HEK293 (cell line): ENCODE results near the gene JADE3.
A peak's percentile ranks its signal among the peaks of the same experiment; 100 is the strongest.

Experiments
- CTCF ChIA-PET: fragments of 350-600 bp; formaldehyde crosslinking; extraction: SDS; loops from one replicate; lab custom pipeline; 2021; ENCODE audit warnings: antibody characterized with exemption; lab: Yijun Ruan, JAX
- POLR2A ChIA-PET: fragments of 300-600 bp; formaldehyde crosslinking; extraction: SDS; loops from one replicate; lab custom pipeline; 2020; ENCODE audit warnings: antibody characterized with exemption, inconsistent platforms; lab: Yijun Ruan, JAX
- H3K27ac ChIP-seq: fragments of 200-500 bp; sonication (Bioruptor generic); 2 replicates; pipeline ENCODE4 v1.5.1; 2014; ENCODE audit warnings: low read depth, low read length, control low read depth, inconsistent platforms; ENCODE audit errors: extremely low read depth
- H3K36me3 ChIP-seq, 2 experiments: fragments of 200-500 bp in 1 of 2; sonication (Bioruptor generic) in 1 of 2; 1 replicate in 1 of 2; 2 replicates in 1 of 2; pipeline ENCODE4 v1.5.1; 2014 to 2017; ENCODE audit warnings: inconsistent platforms in 2 of 2, low read length in 2 of 2; ENCODE audit not compliant: control insufficient read depth in 2 of 2, insufficient read depth in 1 of 2
- H3K4me1 ChIP-seq: fragments of 200-500 bp; sonication (Bioruptor generic); 2 replicates; pipeline ENCODE4 v1.5.1; 2014; ENCODE audit warnings: mild to moderate bottlenecking, low read length, inconsistent platforms; ENCODE audit not compliant: control insufficient read depth, insufficient read depth
- H3K4me3 ChIP-seq: 2 replicates; pipeline ENCODE4 v1.5.1; 2011; ENCODE audit warnings: low read depth, mild to moderate bottlenecking, control low read depth, low read length, moderate library complexity
- H3K9me3 ChIP-seq: fragments of 200-500 bp; sonication (Bioruptor generic); 2 replicates; pipeline ENCODE4 v1.5.1; 2014; ENCODE audit warnings: low read depth, low read length, inconsistent platforms; ENCODE audit not compliant: control insufficient read depth, insufficient read depth
- KLF1 ChIP-seq: fragments of 450-650 bp; formaldehyde crosslinking; IDR thresholded peaks from 2 replicates; pipeline ENCODE4 v1.5.1; 2016; ENCODE audit warnings: missing biosample characterization, missing genetic modification characterization
- KLF7 ChIP-seq: fragments of 450-650 bp; formaldehyde crosslinking; IDR thresholded peaks from 2 replicates; pipeline ENCODE4 v1.5.1; 2016; ENCODE audit warnings: missing biosample characterization, missing genetic modification characterization, borderline replicate concordance
- MYNN ChIP-seq: fragments of 450-650 bp; formaldehyde crosslinking; IDR thresholded peaks from 2 replicates; pipeline ENCODE4 v1.5.1; 2016; ENCODE audit warnings: missing biosample characterization, missing genetic modification characterization, borderline replicate concordance
- OSR2 ChIP-seq: fragments of 450-650 bp; formaldehyde crosslinking; IDR thresholded peaks from 2 replicates; pipeline ENCODE4 v1.5.1; 2016; ENCODE audit warnings: missing biosample characterization, missing genetic modification characterization
- PRDM1 ChIP-seq: fragments of 450-650 bp; formaldehyde crosslinking; IDR thresholded peaks from 2 replicates; pipeline ENCODE4; 2016; ENCODE audit warnings: missing biosample characterization, missing genetic modification characterization
- ZBTB7A ChIP-seq: fragments of 450-650 bp; formaldehyde crosslinking; IDR thresholded peaks from 2 replicates; pipeline ENCODE4 v1.5.1; 2016; ENCODE audit warnings: low read depth, missing biosample characterization, missing genetic modification characterization
- ZFP41 ChIP-seq: fragments of 450-650 bp; formaldehyde crosslinking; IDR thresholded peaks from 2 replicates; pipeline ENCODE4 v1.5.1; 2016; ENCODE audit warnings: missing biosample characterization, missing genetic modification characterization, borderline replicate concordance
- ZNF112 ChIP-seq: fragments of 450-650 bp; formaldehyde crosslinking; IDR thresholded peaks from 2 replicates; pipeline ENCODE4 v1.5.0; 2017; ENCODE audit warnings: missing biosample characterization, missing genetic modification characterization
- ZNF121 ChIP-seq: fragments of 450-650 bp; formaldehyde crosslinking; IDR thresholded peaks from 2 replicates; pipeline ENCODE4 v1.5.1; 2016; ENCODE audit warnings: missing biosample characterization, missing genetic modification characterization
- ZNF2 ChIP-seq: fragments of 450-650 bp; formaldehyde crosslinking; IDR thresholded peaks from 2 replicates; pipeline ENCODE4 v1.5.1; 2016; ENCODE audit warnings: missing biosample characterization, missing genetic modification characterization
- ZNF23 ChIP-seq: fragments of 450-650 bp; formaldehyde crosslinking; IDR thresholded peaks from 2 replicates; pipeline ENCODE4 v1.5.1; 2016; ENCODE audit warnings: missing biosample characterization, missing genetic modification characterization, borderline replicate concordance
- ZNF248 ChIP-seq: fragments of 450-650 bp; formaldehyde crosslinking; IDR thresholded peaks from 2 replicates; pipeline ENCODE4 v1.5.1; 2017; ENCODE audit warnings: missing biosample characterization, missing genetic modification characterization
- ZNF423 ChIP-seq: fragments of 450-650 bp; formaldehyde crosslinking; IDR thresholded peaks from 2 replicates; pipeline ENCODE4 v1.5.1; 2016; ENCODE audit warnings: missing biosample characterization, missing genetic modification characterization
- ZNF501 ChIP-seq: fragments of 450-650 bp; formaldehyde crosslinking; IDR thresholded peaks from 2 replicates; pipeline ENCODE4 v1.5.1; 2016; ENCODE audit warnings: missing biosample characterization, missing genetic modification characterization
- ZNF561 ChIP-seq: fragments of 450-650 bp; IDR thresholded peaks from 2 replicates; pipeline ENCODE4 v1.5.1; 2018; ENCODE audit warnings: missing biosample characterization, missing genetic modification characterization, borderline replicate concordance
- ZNF585B ChIP-seq: fragments of 450-650 bp; formaldehyde crosslinking; IDR thresholded peaks from 2 replicates; pipeline ENCODE4 v1.5.1; 2016; ENCODE audit warnings: missing biosample characterization, missing genetic modification characterization
- ZNF596 ChIP-seq: fragments of 450-650 bp; IDR thresholded peaks from 2 replicates; pipeline ENCODE4 v1.5.0; 2018; ENCODE audit warnings: missing biosample characterization, mild to moderate bottlenecking, missing genetic modification characterization, moderate library complexity
- ZNF670 ChIP-seq: fragments of 450-650 bp; formaldehyde crosslinking; IDR thresholded peaks from 2 replicates; pipeline ENCODE4 v1.5.1; 2016; ENCODE audit warnings: missing biosample characterization, missing genetic modification characterization, low read depth
- ZNF707 ChIP-seq: fragments of 450-650 bp; formaldehyde crosslinking; IDR thresholded peaks from 2 replicates; pipeline ENCODE4 v1.5.1; 2016; ENCODE audit warnings: missing biosample characterization, missing genetic modification characterization
- ZSCAN16 ChIP-seq: fragments of 450-650 bp; formaldehyde crosslinking; IDR thresholded peaks from 2 replicates; pipeline ENCODE4 v1.5.1; 2016; ENCODE audit warnings: missing biosample characterization, missing genetic modification characterization
- ZSCAN30 ChIP-seq: fragments of 450-650 bp; IDR thresholded peaks from 2 replicates; pipeline ENCODE4 v1.5.1; 2018; ENCODE audit warnings: missing biosample characterization, mild to moderate bottlenecking, missing genetic modification characterization, moderate library complexity
- TF ChIP-seq, protein P1 (sequence below): fragments of 450-650 bp; formaldehyde crosslinking; optimal IDR thresholded peaks from 2 replicates; pipeline ENCODE3; 2016; ENCODE audit warnings: missing biosample characterization, mild to moderate bottlenecking, missing genetic modification characterization
- TF ChIP-seq, protein P2 (sequence below): fragments of 450-650 bp; formaldehyde crosslinking; IDR thresholded peaks from 2 replicates; pipeline ENCODE4 v1.5.1; 2016; ENCODE audit warnings: missing biosample characterization, missing genetic modification characterization
- TF ChIP-seq, protein P3 (sequence below): fragments of 450-650 bp; formaldehyde crosslinking; IDR thresholded peaks from 2 replicates; pipeline ENCODE4 v1.5.1; 2016; ENCODE audit warnings: missing biosample characterization, missing genetic modification characterization
- TF ChIP-seq, protein P4 (sequence below): fragments of 450-650 bp; formaldehyde crosslinking; IDR thresholded peaks from 2 replicates; pipeline ENCODE4 v1.5.1; 2016; ENCODE audit warnings: missing biosample characterization, missing genetic modification characterization, low read depth
- TF ChIP-seq, protein P5 (sequence below): fragments of 450-650 bp; formaldehyde crosslinking; IDR thresholded peaks from 2 replicates; pipeline ENCODE4; 2016; ENCODE audit warnings: missing biosample characterization, missing genetic modification characterization

Gene JADE3

DNA sequence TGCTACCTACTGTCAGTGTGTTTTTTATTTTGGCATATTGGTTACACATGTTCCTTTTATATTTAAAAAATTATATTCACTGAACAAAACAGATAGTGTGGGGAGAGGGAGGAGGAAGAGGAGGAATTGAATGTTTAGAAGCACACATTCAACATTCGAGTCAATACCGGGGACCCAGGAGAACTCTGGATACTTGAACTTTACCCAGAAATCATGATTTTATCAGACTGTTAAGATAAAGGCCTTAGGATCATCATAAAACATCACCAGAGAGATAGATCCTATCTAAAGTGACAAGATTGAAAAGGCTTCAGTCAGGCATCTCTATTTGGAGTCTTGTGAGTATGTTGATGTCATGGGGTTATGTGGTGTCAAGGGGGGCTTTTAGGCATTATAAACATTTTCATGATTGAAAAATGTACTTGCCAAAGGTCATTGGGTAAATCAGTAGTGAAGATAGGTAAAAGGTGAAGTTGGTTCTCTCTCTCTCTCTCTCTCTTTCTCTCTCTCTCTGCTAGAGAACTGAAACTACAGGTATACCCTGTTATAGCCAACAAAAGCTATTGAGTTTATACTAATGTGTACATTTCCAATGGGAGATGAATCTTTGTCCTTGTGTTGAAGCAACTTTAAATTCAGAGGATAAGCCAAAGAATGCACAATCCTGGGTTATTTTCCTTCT is 149.2 kb downstream of the JADE3 start:
- CTCF ChIA-PET: interaction anchor here (0.6 kb wide), 3 partner anchors 311 to 1783 kb away, joined by 3 read pairs; no protein-coding TSS in a partner anchor
- TF ChIP-seq ZNF596 (tag by site-specific recombination): peak; percentile 71; the same call in 1 of the 2 replicates
- TF ChIP-seq, protein P1, sequence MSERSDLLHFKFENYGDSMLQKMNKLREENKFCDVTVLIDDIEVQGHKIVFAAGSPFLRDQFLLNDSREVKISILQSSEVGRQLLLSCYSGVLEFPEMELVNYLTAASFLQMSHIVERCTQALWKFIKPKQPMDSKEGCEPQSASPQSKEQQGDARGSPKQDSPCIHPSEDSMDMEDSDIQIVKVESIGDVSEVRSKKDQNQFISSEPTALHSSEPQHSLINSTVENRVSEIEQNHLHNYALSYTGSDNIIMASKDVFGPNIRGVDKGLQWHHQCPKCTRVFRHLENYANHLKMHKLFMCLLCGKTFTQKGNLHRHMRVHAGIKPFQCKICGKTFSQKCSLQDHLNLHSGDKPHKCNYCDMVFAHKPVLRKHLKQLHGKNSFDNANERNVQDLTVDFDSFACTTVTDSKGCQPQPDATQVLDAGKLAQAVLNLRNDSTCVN (tag by site-specific recombination): no peak
- POLR2A ChIA-PET: no interaction called here
- H3K9me3 ChIP-seq: no peaks in the 10 kb centered on the region
- peaks cover 0 to 20% of the 10 kb centered on the region in 2 experiments; a peak in 1 of 3 replicates for H3K36me3 ChIP-seq
- no peak overlapping the region for H3K27ac ChIP-seq
- H3K4me3 ChIP-seq: no peak overlapping the region
- no peaks in the 10 kb centered on the region for H3K4me1 ChIP-seq

DNA sequence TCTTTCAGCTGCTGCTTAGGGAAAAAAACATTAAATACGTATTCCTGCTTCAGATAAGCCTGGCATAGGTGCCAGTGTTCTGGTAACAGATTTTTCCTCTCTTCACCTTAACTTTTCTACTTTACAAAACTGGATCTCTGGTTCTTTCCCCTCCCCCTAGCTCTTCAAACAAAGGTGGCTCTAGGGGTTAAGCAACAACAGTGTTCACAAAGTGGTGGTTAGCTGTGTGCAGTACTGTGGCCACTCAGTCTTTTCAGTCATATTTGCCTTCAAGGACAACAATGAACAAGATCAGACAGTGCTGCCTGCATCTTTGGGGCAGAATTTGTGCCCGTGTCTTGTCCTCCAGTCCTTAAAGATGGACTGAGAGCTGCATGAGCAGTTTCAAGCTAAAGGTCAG is 151.0 kb downstream of the JADE3 start:
- TF ChIP-seq, protein P2, sequence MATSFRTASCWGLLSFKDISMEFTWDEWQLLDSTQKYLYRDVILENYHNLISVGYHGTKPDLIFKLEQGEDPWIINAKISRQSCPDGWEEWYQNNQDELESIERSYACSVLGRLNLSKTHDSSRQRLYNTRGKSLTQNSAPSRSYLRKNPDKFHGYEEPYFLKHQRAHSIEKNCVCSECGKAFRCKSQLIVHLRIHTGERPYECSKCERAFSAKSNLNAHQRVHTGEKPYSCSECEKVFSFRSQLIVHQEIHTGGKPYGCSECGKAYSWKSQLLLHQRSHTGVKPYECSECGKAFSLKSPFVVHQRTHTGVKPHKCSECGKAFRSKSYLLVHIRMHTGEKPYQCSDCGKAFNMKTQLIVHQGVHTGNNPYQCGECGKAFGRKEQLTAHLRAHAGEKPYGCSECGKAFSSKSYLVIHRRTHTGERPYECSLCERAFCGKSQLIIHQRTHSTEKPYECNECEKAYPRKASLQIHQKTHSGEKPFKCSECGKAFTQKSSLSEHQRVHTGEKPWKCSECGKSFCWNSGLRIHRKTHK (tag by site-specific recombination): no peak
- no peak for TF ChIP-seq ZSCAN30
- TF ChIP-seq ZNF501 (tag by site-specific recombination): no peak
- no peak for TF ChIP-seq ZFP41 (tag by site-specific recombination)
- no peak for TF ChIP-seq ZNF707 (tag by site-specific recombination)
- TF ChIP-seq, protein P3, sequence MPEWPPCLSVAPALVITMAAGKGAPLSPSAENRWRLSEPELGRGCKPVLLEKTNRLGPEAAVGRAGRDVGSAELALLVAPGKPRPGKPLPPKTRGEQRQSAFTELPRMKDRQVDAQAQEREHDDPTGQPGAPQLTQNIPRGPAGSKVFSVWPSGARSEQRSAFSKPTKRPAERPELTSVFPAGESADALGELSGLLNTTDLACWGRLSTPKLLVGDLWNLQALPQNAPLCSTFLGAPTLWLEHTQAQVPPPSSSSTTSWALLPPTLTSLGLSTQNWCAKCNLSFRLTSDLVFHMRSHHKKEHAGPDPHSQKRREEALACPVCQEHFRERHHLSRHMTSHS (tag by site-specific recombination): no peak
- TF ChIP-seq ZNF670: no peak
- no peak overlapping the region for H3K27ac ChIP-seq
- H3K36me3 ChIP-seq: peaks cover 0 to 7% of the 10 kb centered on the region in 2 experiments; a peak in 1 of 3 replicates
- H3K4me1 ChIP-seq: no peaks in the 10 kb centered on the region
- H3K4me3 ChIP-seq: no peak overlapping the region
- CTCF ChIA-PET: no interaction called here
- POLR2A ChIA-PET: no interaction called here
- H3K9me3 ChIP-seq: no peaks in the 10 kb centered on the region

DNA sequence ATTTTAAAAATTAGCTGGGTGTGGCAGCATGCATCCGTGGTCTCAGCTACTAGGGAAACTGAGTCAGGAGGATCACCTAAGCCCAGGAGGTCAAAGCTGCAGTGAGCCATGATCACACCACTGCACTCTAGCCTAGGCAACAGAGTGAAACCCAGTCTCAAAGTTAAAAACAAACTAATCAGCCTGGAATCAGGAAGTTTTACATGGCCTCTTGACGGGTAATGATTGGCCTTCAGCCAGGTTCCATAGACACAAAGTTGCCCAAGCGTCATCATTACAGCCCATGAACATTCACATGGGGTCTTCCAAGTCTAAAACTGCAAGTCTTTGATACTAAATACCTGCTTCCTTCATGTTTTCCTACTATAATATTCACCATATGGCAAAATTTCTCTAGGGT is 156.0 kb downstream of the JADE3 start:
- Histone ChIP-seq H3K27ac (no peak overlapping the region), H3K4me1 (no peaks in the 10 kb centered on the region), H3K4me3 (no peak overlapping the region), H3K36me3 (no peaks in the 10 kb centered on the region), H3K9me3 (no peaks in the 10 kb centered on the region)
- POLR2A ChIA-PET: no interaction called here
- TF ChIP-seq ZNF423 (tag by site-specific recombination): no peak
- TF ChIP-seq OSR2 (tag by site-specific recombination): no peak
- TF ChIP-seq ZNF112 (tag by site-specific recombination): no peak
- TF ChIP-seq ZNF121 (tag by site-specific recombination): no peak
- no peak for TF ChIP-seq ZNF2
- no peak for TF ChIP-seq ZNF561 (tag by site-specific recombination)
- no peak for TF ChIP-seq KLF1
- TF ChIP-seq, protein P4, sequence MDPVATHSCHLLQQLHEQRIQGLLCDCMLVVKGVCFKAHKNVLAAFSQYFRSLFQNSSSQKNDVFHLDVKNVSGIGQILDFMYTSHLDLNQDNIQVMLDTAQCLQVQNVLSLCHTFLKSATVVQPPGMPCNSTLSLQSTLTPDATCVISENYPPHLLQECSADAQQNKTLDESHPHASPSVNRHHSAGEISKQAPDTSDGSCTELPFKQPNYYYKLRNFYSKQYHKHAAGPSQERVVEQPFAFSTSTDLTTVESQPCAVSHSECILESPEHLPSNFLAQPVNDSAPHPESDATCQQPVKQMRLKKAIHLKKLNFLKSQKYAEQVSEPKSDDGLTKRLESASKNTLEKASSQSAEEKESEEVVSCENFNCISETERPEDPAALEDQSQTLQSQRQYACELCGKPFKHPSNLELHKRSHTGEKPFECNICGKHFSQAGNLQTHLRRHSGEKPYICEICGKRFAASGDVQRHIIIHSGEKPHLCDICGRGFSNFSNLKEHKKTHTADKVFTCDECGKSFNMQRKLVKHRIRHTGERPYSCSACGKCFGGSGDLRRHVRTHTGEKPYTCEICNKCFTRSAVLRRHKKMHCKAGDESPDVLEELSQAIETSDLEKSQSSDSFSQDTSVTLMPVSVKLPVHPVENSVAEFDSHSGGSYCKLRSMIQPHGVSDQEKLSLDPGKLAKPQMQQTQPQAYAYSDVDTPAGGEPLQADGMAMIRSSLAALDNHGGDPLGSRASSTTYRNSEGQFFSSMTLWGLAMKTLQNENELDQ (tag by site-specific recombination): no peak
- no peak for TF ChIP-seq ZSCAN16
- no peak for TF ChIP-seq KLF7 (tag by site-specific recombination)
- no peak for TF ChIP-seq ZBTB7A (tag by site-specific recombination)
- TF ChIP-seq ZNF585B (tag by site-specific recombination): no peak
- TF ChIP-seq, protein P5, sequence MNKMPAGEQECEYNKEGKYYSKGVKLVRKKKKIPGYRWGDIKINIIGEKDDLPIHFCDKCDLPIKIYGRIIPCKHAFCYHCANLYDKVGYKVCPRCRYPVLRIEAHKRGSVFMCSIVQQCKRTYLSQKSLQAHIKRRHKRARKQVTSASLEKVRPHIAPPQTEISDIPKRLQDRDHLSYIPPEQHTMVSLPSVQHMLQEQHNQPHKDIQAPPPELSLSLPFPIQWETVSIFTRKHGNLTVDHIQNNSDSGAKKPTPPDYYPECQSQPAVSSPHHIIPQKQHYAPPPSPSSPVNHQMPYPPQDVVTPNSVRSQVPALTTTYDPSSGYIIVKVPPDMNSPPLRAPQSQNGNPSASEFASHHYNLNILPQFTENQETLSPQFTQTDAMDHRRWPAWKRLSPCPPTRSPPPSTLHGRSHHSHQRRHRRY: no peak
- TF ChIP-seq ZNF23 (tag by site-specific recombination): no peak
- no peak for TF ChIP-seq ZNF248 (tag by site-specific recombination)
- TF ChIP-seq MYNN (tag by site-specific recombination): no peak
- no peak for TF ChIP-seq PRDM1 (tag by site-specific recombination)
- CTCF ChIA-PET: no interaction called here
